Activated CD4-positive, alpha-beta memory T cell treated with anti-CD3 and anti-CD28 coated beads for 36 hours (primary cell): ENCODE data around the gene SLC39A11. TPM values are rescaled to one million over a fixed set of nuclear protein-coding genes. Genes with fewer than 3 reads are reported as not detected.

ENCODE experiments used
- CTCF ChIA-PET: fragments of 350-600 bp; sonication (Branson Sonifier 250); formaldehyde crosslinking; loops from one replicate; lab custom pipeline; 2021; ENCODE audit warnings: antibody characterized with exemption, inconsistent platforms; lab: Charles Lee
- POLR2A ChIA-PET: fragments of 350-600 bp; sonication (Branson Sonifier 250); formaldehyde crosslinking; loops from one replicate; lab custom pipeline; 2021; ENCODE audit warnings: antibody characterized with exemption; lab: Charles Lee
- DNase-seq: peaks from one replicate; pipeline ENCODE4 v3.0.0-alpha.2; 2020
- H3K27ac Mint-ChIP-seq: one replicate; pipeline ENCODE4 v1.8.0; 2021; ENCODE audit warnings: mixed read lengths
- H3K27me3 Mint-ChIP-seq: one replicate; pipeline ENCODE4 v1.8.0; 2021; ENCODE audit warnings: mixed read lengths
- H3K36me3 Mint-ChIP-seq: one replicate; pipeline ENCODE4 v1.8.0; 2021; ENCODE audit warnings: mixed read lengths
- H3K4me1 Mint-ChIP-seq: one replicate; pipeline ENCODE4 v1.8.0; 2021; ENCODE audit warnings: low read depth, mixed read lengths
- H3K4me3 Mint-ChIP-seq: one replicate; pipeline ENCODE4 v1.8.0; 2021; ENCODE audit warnings: mild to moderate bottlenecking, mixed read lengths
- H3K9me3 Mint-ChIP-seq: one replicate; pipeline ENCODE4 v1.8.0; 2021; ENCODE audit warnings: mixed read lengths
- intact Hi-C: fragments of 100-400 bp; cut with micrococcal nuclease; formaldehyde crosslinking; loops from one replicate; pipeline ENCODE4 v1.15.1; 2023
- total RNA-seq, 2 experiments: library from RNA; stranded (reverse); gene quantifications; one replicate each; pipeline ENCODE4 v1.2.3, GENCODE V29; 2021

Gene SLC39A11
- total RNA-seq, 2 experiments from 2014 or later: 14.9 to 15.2 TPM

GRCh38 chr17:72624652-72625051 lies 467.8 kb downstream of the SLC39A11 start:
- no peak overlapping the region for H3K4me3 Mint-ChIP-seq
- no peaks in the 10 kb centered on the region for H3K9me3 Mint-ChIP-seq
- H3K27ac Mint-ChIP-seq: no peak overlapping the region
- peaks cover 4% of the 10 kb centered on the region for H3K27me3 Mint-ChIP-seq
- ChIA-PET POLR2A (no interaction called here), CTCF (no interaction called here)
- DNase-seq: no peak
- intact Hi-C loops: no loop called here
- H3K4me1 Mint-ChIP-seq: no peaks in the 10 kb centered on the region
- H3K36me3 Mint-ChIP-seq: no peaks in the 10 kb centered on the region

- CTCF ChIA-PET: no interaction called here
- no peaks in the 10 kb centered on the region for H3K4me1 Mint-ChIP-seq
- H3K9me3 Mint-ChIP-seq: no peaks in the 10 kb centered on the region
- POLR2A ChIA-PET: no interaction called here
- no peak for DNase-seq
- H3K4me3 Mint-ChIP-seq: no peak overlapping the region
- H3K36me3 Mint-ChIP-seq: no peaks in the 10 kb centered on the region
- no peak overlapping the region for H3K27ac Mint-ChIP-seq
- H3K27me3 Mint-ChIP-seq: peaks cover 4% of the 10 kb centered on the region
- intact Hi-C loops: no loop called here
Observed at GRCh38 chr17:72624226-72624625, 468.3 kb downstream of the SLC39A11 start.

GRCh38 chr17:72622661-72623433 lies 469.6 kb downstream of the SLC39A11 start:
- POLR2A ChIA-PET: no interaction called here
- intact Hi-C loops: no loop called here
- Mint-ChIP-seq H3K4me3 (no peak overlapping the region), H3K27ac (no peak overlapping the region), H3K4me1 (peaks cover 11% of the 10 kb centered on the region), H3K36me3 (no peaks in the 10 kb centered on the region), H3K9me3 (no peaks in the 10 kb centered on the region), H3K27me3 (peaks cover 7% of the 10 kb centered on the region)
- no peak for DNase-seq
- CTCF ChIA-PET: no interaction called here

- POLR2A ChIA-PET: no interaction called here
- CTCF ChIA-PET: interaction anchor here (0.9 to 1.0 kb wide), 2 partner anchors 63 to 366 kb away, joined by 3 to 4 read pairs; no protein-coding TSS in a partner anchor
- intact Hi-C loops: no loop called here
Observed at GRCh38 chr17:72619976-72620650, 472.4 kb downstream of the SLC39A11 start.

GRCh38 chr17:72618001-72618509 lies 474.4 kb downstream of the SLC39A11 start:
- CTCF ChIA-PET: interaction anchor here (1.1 to 2.2 kb wide), 3 partner anchors 16 to 109 kb away, joined by 3 to 10 read pairs (median 3); no protein-coding TSS in a partner anchor
- Mint-ChIP-seq H3K27ac (no peak overlapping the region), H3K36me3 (no peaks in the 10 kb centered on the region), H3K9me3 (no peaks in the 10 kb centered on the region), H3K4me1 (peaks cover 21% of the 10 kb centered on the region), H3K27me3 (peaks cover 9% of the 10 kb centered on the region), H3K4me3 (peak overlapping the region; percentile 61)
- POLR2A ChIA-PET: no interaction called here
- intact Hi-C loops: no loop called here
- DNase-seq: peak; percentile 39

More at GRCh38 chr17:72619976-72620650, 472.4 kb downstream of the SLC39A11 start:
- Mint-ChIP-seq H3K4me1 (peaks cover 21% of the 10 kb centered on the region), H3K36me3 (no peaks in the 10 kb centered on the region), H3K27me3 (peaks cover 8% of the 10 kb centered on the region), H3K9me3 (no peaks in the 10 kb centered on the region), H3K4me3 (no peak overlapping the region), H3K27ac (no peak overlapping the region)
- no peak for DNase-seq

- intact Hi-C loops: no loop called here
- H3K27me3 Mint-ChIP-seq: peaks cover 8% of the 10 kb centered on the region
- peak overlapping the region; percentile 11 for H3K4me3 Mint-ChIP-seq
- H3K36me3 Mint-ChIP-seq: no peaks in the 10 kb centered on the region
- DNase-seq: no peak
- peaks cover 21% of the 10 kb centered on the region for H3K4me1 Mint-ChIP-seq
- ChIA-PET POLR2A (no interaction called here), CTCF (interaction anchor here (1.1 to 2.2 kb wide), 3 partner anchors 17 to 110 kb away, joined by 3 to 10 read pairs (median 3); no protein-coding TSS in a partner anchor)
- no peaks in the 10 kb centered on the region for H3K9me3 Mint-ChIP-seq
- H3K27ac Mint-ChIP-seq: no peak overlapping the region
Observed at GRCh38 chr17:72617557-72617956, 474.9 kb downstream of the SLC39A11 start.

GRCh38 chr17:72616447-72616846 lies 476.0 kb downstream of the SLC39A11 start:
- H3K4me3 Mint-ChIP-seq: no peak overlapping the region
- intact Hi-C loops: no loop called here
- H3K27me3 Mint-ChIP-seq: peaks cover 8% of the 10 kb centered on the region
- ChIA-PET POLR2A (no interaction called here), CTCF (interaction anchor here (2.2 kb wide), 1 partner anchor 60 kb away, joined by 10 read pairs; no protein-coding TSS in a partner anchor)
- DNase-seq: no peak
- H3K36me3 Mint-ChIP-seq: no peaks in the 10 kb centered on the region
- peaks cover 21% of the 10 kb centered on the region for H3K4me1 Mint-ChIP-seq
- H3K9me3 Mint-ChIP-seq: no peaks in the 10 kb centered on the region
- H3K27ac Mint-ChIP-seq: no peak overlapping the region

GRCh38 chr17:72615627-72615991 lies 476.9 kb downstream of the SLC39A11 start:
- H3K27me3 Mint-ChIP-seq: peaks cover 8% of the 10 kb centered on the region

GRCh38 chr17:72614871-72615626 lies 477.4 kb downstream of the SLC39A11 start:
- no peak for DNase-seq
- H3K9me3 Mint-ChIP-seq: no peaks in the 10 kb centered on the region
- H3K27me3 Mint-ChIP-seq: peaks cover 8% of the 10 kb centered on the region
- H3K4me3 Mint-ChIP-seq: no peak overlapping the region
- H3K36me3 Mint-ChIP-seq: no peaks in the 10 kb centered on the region
- intact Hi-C loops: no loop called here
- ChIA-PET POLR2A (no interaction called here), CTCF (no interaction called here)
- no peak overlapping the region for H3K27ac Mint-ChIP-seq
- H3K4me1 Mint-ChIP-seq: peaks cover 21% of the 10 kb centered on the region

More at GRCh38 chr17:72615627-72615991, 476.9 kb downstream of the SLC39A11 start:
- Mint-ChIP-seq H3K4me1 (peaks cover 21% of the 10 kb centered on the region), H3K9me3 (no peaks in the 10 kb centered on the region), H3K36me3 (no peaks in the 10 kb centered on the region), H3K4me3 (no peak overlapping the region), H3K27ac (no peak overlapping the region)
- no peak for DNase-seq
- ChIA-PET POLR2A (no interaction called here), CTCF (no interaction called here)
- intact Hi-C loops: no loop called here

- POLR2A ChIA-PET: no interaction called here
- Mint-ChIP-seq H3K27ac (no peak overlapping the region), H3K4me3 (no peak overlapping the region), H3K9me3 (no peaks in the 10 kb centered on the region), H3K4me1 (peaks cover 21% of the 10 kb centered on the region), H3K27me3 (peaks cover 8% of the 10 kb centered on the region), H3K36me3 (no peaks in the 10 kb centered on the region)
- intact Hi-C loops: no loop called here
- CTCF ChIA-PET: no interaction called here
- no peak for DNase-seq
Observed at GRCh38 chr17:72614476-72614870, 478.0 kb downstream of the SLC39A11 start.

- Mint-ChIP-seq H3K27ac (no peak overlapping the region), H3K27me3 (peaks cover 8% of the 10 kb centered on the region), H3K4me1 (peaks cover 21% of the 10 kb centered on the region), H3K4me3 (no peak overlapping the region), H3K9me3 (no peaks in the 10 kb centered on the region), H3K36me3 (no peaks in the 10 kb centered on the region)
- POLR2A ChIA-PET: no interaction called here
- CTCF ChIA-PET: no interaction called here
- intact Hi-C loops: no loop called here
- DNase-seq: no peak
Observed at GRCh38 chr17:72613806-72614292, 478.6 kb downstream of the SLC39A11 start.

- H3K27me3 Mint-ChIP-seq: peaks cover 8% of the 10 kb centered on the region
- intact Hi-C loops: no loop called here
- no peaks in the 10 kb centered on the region for H3K36me3 Mint-ChIP-seq
- H3K27ac Mint-ChIP-seq: no peak overlapping the region
- no peak overlapping the region for H3K4me3 Mint-ChIP-seq
- DNase-seq: no peak
- peaks cover 16% of the 10 kb centered on the region for H3K4me1 Mint-ChIP-seq
- ChIA-PET CTCF (no interaction called here), POLR2A (no interaction called here)
- peaks cover 4% of the 10 kb centered on the region for H3K9me3 Mint-ChIP-seq
Observed at GRCh38 chr17:72613396-72613795, 479.1 kb downstream of the SLC39A11 start.
